Loucy (cell line): ENCODE data around the gene FGFRL1.

Source experiments
- H2AFZ ChIP-seq: fragments of 200-600 bp; sonication (generic); 2 replicates; pipeline ENCODE4 v1.6.0; 2016; ENCODE audit warnings: antibody characterized with exemption, mild to moderate bottlenecking, low read length, moderate library complexity
- H3F3A ChIP-seq: fragments of 200-600 bp; 2 replicates; pipeline ENCODE4 v1.6.0; 2016; ENCODE audit warnings: antibody characterized with exemption, low read depth, mild to moderate bottlenecking
- H3K27me3 ChIP-seq: fragments of 200-600 bp; sonication (generic); 2 replicates; pipeline ENCODE4 v1.6.1; 2014; ENCODE audit warnings: low read length, mild to moderate bottlenecking; ENCODE audit not compliant: insufficient read depth, poor library complexity, severe bottlenecking
- H3K36me3 ChIP-seq: fragments of 200-600 bp; sonication (generic); 2 replicates; pipeline ENCODE4 v1.6.1; 2016; ENCODE audit warnings: low read length; ENCODE audit not compliant: insufficient read depth
- H3K4me1 ChIP-seq: fragments of 200-600 bp; sonication (generic); 2 replicates; pipeline ENCODE4 v1.5.1; 2014; ENCODE audit warnings: low read length, mild to moderate bottlenecking; ENCODE audit not compliant: insufficient read depth, poor library complexity, severe bottlenecking
- H3K4me2 ChIP-seq: fragments of 200-600 bp; sonication (generic); 2 replicates; pipeline ENCODE4 v1.6.0; 2014; ENCODE audit warnings: antibody characterized with exemption, low read length, low read depth, mild to moderate bottlenecking; ENCODE audit not compliant: poor library complexity, severe bottlenecking
- H3K4me3 ChIP-seq: fragments of 200-600 bp; sonication (generic); 2 replicates; pipeline ENCODE4 v1.5.1; 2014; ENCODE audit warnings: low read length, mild to moderate bottlenecking, mixed read lengths; ENCODE audit not compliant: poor library complexity, severe bottlenecking
- H3K79me2 ChIP-seq: fragments of 200-600 bp; sonication (generic); 2 replicates; pipeline ENCODE4 v1.6.1; 2014; ENCODE audit warnings: low read length; ENCODE audit not compliant: insufficient read depth
- H3K9ac ChIP-seq: fragments of 200-600 bp; sonication (generic); 2 replicates; pipeline ENCODE4 v1.6.0; 2014; ENCODE audit warnings: mild to moderate bottlenecking, low read depth, low read length, moderate library complexity; ENCODE audit not compliant: poor library complexity, severe bottlenecking
- H3K9me2 ChIP-seq: fragments of 200-600 bp; sonication (generic); replicated peaks from 2 replicates; pipeline ENCODE4 v1.6.1; 2016; ENCODE audit warnings: low read depth, low read length, mixed read lengths
- H3K9me3 ChIP-seq: fragments of 200-600 bp; sonication (generic); 2 replicates; pipeline ENCODE4 v1.6.1; 2014; ENCODE audit warnings: mild to moderate bottlenecking, antibody characterized with exemption, low read length, low read depth; ENCODE audit not compliant: insufficient read depth
- H4K20me1 ChIP-seq: fragments of 200-600 bp; sonication (generic); 2 replicates; pipeline ENCODE4 v1.6.0; 2014; ENCODE audit warnings: antibody characterized with exemption, low read length, mild to moderate bottlenecking; ENCODE audit not compliant: insufficient read depth, poor library complexity, severe bottlenecking
- EZH2phosphoT487 ChIP-seq: fragments of 200-600 bp; IDR thresholded peaks from 2 replicates; pipeline ENCODE4 v1.6.1; 2018; ENCODE audit warnings: antibody characterized with exemption, mild to moderate bottlenecking, moderate library complexity, borderline replicate concordance
- TF ChIP-seq, protein P1 (sequence below): fragments of 200-600 bp; sonication (generic); conservative IDR thresholded peaks from 2 replicates; pipeline ENCODE4 v1.5.1; 2014; ENCODE audit warnings: mild to moderate bottlenecking, antibody characterized with exemption, low read length

FGFRL1 gene

DNA sequence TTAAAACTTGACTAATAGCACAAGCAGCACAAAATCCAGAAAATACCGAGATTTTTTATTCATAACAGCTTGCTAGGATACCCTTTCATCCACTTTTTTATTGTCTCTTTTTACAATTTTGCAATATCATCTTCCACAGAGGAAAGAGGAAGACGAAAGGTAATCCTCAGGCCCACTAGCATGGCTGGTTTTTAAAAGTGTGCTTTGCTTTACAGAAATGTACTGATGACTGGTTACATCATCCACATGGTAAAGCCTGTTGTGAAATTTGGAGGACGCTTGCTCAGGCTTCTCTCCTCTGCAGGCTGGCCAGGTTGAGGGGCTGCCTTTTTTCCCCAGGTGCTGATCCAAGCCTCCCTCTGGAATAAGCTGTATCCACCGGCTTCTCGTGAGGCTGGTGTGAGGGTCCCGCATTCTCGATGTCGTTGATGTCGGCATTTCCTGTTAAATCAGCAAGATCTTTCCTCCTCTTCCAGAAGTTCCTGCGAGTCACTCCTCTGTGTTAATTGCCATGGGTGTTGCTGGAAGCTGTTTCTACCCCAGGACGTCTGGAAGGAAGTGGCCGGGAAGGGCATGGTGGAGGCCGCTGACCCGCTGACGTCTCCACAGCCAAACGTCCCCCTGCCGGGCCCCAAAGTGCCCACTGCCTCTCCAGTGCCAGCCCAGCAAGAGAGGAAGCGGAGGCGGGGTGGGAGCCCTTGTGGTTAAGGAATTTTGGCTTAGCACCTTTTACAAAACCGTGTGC, 32.3 kb upstream of the FGFRL1 start:
- no peak overlapping the region for H3K4me2 ChIP-seq
- H3K9me3 ChIP-seq = no peaks in the 10 kb centered on the region
- no peaks in the 10 kb centered on the region for H3F3A ChIP-seq
- H3K4me3 ChIP-seq = no peak overlapping the region
- H3K27me3 ChIP-seq = no peaks in the 10 kb centered on the region
- no peaks in the 10 kb centered on the region for H4K20me1 ChIP-seq
- H3K9me2 ChIP-seq = no peaks in the 10 kb centered on the region
- peaks cover 8% of the 10 kb centered on the region for H3K4me1 ChIP-seq
- H3K36me3 ChIP-seq = no peaks in the 10 kb centered on the region
- TF ChIP-seq, protein P1, sequence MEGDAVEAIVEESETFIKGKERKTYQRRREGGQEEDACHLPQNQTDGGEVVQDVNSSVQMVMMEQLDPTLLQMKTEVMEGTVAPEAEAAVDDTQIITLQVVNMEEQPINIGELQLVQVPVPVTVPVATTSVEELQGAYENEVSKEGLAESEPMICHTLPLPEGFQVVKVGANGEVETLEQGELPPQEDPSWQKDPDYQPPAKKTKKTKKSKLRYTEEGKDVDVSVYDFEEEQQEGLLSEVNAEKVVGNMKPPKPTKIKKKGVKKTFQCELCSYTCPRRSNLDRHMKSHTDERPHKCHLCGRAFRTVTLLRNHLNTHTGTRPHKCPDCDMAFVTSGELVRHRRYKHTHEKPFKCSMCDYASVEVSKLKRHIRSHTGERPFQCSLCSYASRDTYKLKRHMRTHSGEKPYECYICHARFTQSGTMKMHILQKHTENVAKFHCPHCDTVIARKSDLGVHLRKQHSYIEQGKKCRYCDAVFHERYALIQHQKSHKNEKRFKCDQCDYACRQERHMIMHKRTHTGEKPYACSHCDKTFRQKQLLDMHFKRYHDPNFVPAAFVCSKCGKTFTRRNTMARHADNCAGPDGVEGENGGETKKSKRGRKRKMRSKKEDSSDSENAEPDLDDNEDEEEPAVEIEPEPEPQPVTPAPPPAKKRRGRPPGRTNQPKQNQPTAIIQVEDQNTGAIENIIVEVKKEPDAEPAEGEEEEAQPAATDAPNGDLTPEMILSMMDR = no peak
- no peak for TF ChIP-seq EZH2phosphoT487
- H3K79me2 ChIP-seq = no peaks in the 10 kb centered on the region
- no peak overlapping the region for H3K9ac ChIP-seq
- no peak overlapping the region for H2AFZ ChIP-seq

DNA sequence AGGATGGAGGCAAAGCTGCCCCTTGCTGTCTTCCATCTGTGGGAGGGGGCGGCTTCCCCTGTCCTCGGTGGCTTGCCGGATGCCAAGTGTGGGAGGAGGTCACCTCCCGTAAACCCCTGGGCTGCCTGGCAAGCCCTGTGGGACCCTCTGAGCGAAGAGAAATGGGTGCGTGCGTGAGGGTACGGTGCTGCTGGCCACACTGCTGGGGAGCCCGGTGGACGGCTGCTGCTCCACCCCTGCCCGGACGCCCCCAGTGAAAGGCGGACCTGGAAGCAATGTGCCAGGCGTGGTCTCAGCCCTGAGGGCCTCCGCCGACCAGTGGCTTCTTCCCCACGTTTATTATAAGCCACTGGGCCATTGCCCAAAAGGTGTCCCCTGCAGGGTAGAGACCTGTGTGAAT, 29.1 kb upstream of the FGFRL1 start:
- Histone ChIP-seq H3K27me3 (no peaks in the 10 kb centered on the region), H3K9me3 (no peaks in the 10 kb centered on the region), H3K36me3 (no peaks in the 10 kb centered on the region), H2AFZ (no peak overlapping the region), H3K9ac (no peak overlapping the region), H3K4me2 (no peak overlapping the region), H3F3A (no peaks in the 10 kb centered on the region), H3K79me2 (peaks cover 11% of the 10 kb centered on the region), H3K4me3 (no peak overlapping the region), H3K9me2 (no peaks in the 10 kb centered on the region), H3K4me1 (peaks cover 16% of the 10 kb centered on the region), H4K20me1 (no peaks in the 10 kb centered on the region)
- TF ChIP-seq, protein P1 = no peak
- TF ChIP-seq EZH2phosphoT487 = no peak

DNA sequence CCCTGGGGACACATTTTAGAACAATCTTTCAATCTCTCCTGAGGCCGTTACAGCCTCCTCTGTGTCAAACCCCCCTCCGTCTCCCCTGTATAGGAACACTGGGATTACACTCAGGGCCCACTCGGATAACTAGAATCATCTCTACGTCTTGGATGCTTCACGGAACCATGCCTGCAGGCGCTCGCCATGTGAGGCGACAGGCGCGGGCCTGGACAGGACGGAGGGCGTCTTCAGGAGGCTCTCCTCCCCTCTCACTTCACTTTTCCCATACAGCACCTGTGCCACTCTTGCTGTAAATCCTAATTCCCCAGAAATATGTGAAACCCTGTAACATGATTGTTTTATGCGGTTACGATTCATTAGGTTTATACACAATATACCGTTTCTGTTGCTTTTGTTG, 28.6 kb upstream of the FGFRL1 start:
- Histone ChIP-seq H3K27me3 (no peaks in the 10 kb centered on the region), H3K4me3 (no peak overlapping the region), H3K4me2 (no peak overlapping the region), H3F3A (no peaks in the 10 kb centered on the region), H4K20me1 (no peaks in the 10 kb centered on the region), H3K79me2 (peaks cover 11% of the 10 kb centered on the region), H3K4me1 (peaks cover 20% of the 10 kb centered on the region), H3K9me3 (no peaks in the 10 kb centered on the region), H2AFZ (no peak overlapping the region), H3K9ac (no peak overlapping the region), H3K36me3 (no peaks in the 10 kb centered on the region), H3K9me2 (no peaks in the 10 kb centered on the region)
- TF ChIP-seq, protein P1 = no peak
- TF ChIP-seq EZH2phosphoT487 = no peak
